Activated effector memory CD4-positive, alpha-beta T cell treated with Interleukin-2 at 50 U/mL for 16 hours (primary cell): Measurements from ENCODE around the gene GOLPH3L.
"Not testable (repeated sequence)": the region's sequence is repeated elsewhere in the genome, so short reads cannot be mapped to it uniquely, and the experiment has no call there.

Experiments used
- DNase-seq: peaks from one replicate; pipeline ENCODE4 v3.0.0-alpha.2; 2020

The GOLPH3L gene

GRCh38 chr1:150613061-150613920, 83.7 kb downstream of the GOLPH3L start:
- DNase-seq, result no peak

- no peak for DNase-seq
Measured at GRCh38 chr1:150612014-150612345, 85.0 kb downstream of the GOLPH3L start.

GRCh38 chr1:150610576-150610975, 86.4 kb downstream of the GOLPH3L start:
- no peak for DNase-seq

GRCh38 chr1:150609732-150610131, 87.2 kb downstream of the GOLPH3L start:
- DNase-seq, result no peak

- no peak for DNase-seq
Measured at GRCh38 chr1:150606463-150607142, 90.4 kb downstream of the GOLPH3L start.

- not testable (repeated sequence) for DNase-seq
Measured at GRCh38 chr1:150605451-150605731, 91.6 kb downstream of the GOLPH3L start.

GRCh38 chr1:150604226-150604588, 92.7 kb downstream of the GOLPH3L start:
- no peak for DNase-seq

- DNase-seq, result no peak
Measured at GRCh38 chr1:150603711-150604110, 93.2 kb downstream of the GOLPH3L start.

- DNase-seq, result not testable (repeated sequence)
Measured at GRCh38 chr1:150602372-150602771, 94.6 kb downstream of the GOLPH3L start.

GRCh38 chr1:150601540-150601939, 95.4 kb downstream of the GOLPH3L start:
- DNase-seq, result no peak

GRCh38 chr1:150598346-150598745, 98.6 kb downstream of the GOLPH3L start:
- not testable (repeated sequence) for DNase-seq

- DNase-seq, result no peak
Measured at GRCh38 chr1:150596976-150597375, 100.0 kb downstream of the GOLPH3L start.
